Activated CD8-positive, alpha-beta memory T cell treated with anti-CD3 and anti-CD28 coated beads, Interleukin-2, amount 50 U/mL, for 24 hours (primary cell): ENCODE measurements around the gene DCUN1D3.
A peak's percentile ranks its signal among the peaks of the same experiment; 100 is the strongest.
"Not testable (repeated sequence)": the region's sequence is repeated elsewhere in the genome, so short reads cannot be mapped to it uniquely, and the experiment has no call there.

Source experiments
- DNase-seq: peaks from one replicate; pipeline ENCODE4 v3.0.0-alpha.2; 2020; ENCODE audit errors: extremely low read depth

The DCUN1D3 gene

DNA sequence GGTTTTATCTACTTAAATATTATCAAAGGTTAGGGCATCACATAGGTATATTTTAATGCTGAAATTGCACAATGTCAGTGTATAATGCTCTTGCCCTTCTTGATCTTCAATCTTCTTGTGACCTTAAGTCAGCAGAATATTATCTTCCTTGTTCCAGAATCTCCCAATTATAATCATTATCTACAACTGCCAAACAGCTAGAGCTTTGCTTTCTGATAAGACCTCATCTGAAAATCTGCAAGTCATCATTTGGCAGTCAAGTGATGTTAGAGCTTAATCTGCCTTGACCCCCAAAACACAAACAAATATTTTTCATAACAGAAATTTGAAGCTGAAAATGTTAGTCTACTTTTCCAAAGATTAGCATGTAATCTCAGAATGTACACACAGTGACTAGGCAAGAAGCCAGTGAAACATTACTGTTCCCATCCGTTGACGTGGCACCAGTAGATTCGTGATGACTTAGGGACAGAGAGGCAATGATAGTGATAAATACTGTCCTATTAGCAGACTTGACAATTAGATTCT lies 74.1 kb downstream of the DCUN1D3 start:
- DNase-seq = no peak

DNA sequence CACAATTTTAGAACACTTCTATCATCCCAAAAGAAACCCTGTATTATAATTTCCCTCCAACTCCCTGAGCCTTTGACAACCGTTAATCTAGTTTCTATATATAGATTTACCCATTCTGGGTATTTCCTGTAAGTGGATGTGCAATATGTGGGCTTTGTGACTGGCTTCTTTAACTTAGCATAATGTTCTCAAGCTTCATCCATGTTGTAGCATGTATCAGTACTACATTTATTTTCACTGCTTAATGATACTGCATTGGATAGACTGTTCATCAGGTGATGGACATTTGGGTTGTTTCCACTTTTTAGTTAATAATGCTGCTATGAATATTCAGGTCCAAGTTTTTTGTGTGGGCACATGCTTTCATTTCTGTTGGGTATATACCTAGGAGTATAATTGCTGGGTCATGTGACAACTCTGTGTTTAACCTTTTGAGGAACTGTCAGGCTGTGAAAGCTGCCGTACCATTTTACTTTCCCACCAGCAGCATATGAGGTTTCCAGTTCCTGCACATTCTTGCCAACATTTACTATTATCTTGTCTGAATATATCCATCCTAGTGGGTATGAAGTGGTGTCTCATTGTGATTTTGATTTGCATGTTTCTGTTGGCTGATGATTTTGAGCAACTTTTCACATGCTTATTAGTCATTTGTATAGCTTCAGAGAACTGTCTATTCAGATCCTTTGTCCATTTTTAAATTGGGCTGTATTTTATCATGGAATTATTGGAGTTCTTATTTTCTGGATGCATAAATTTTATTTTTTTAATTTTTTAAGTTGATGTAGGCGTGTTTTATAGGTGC lies 77.4 kb downstream of the DCUN1D3 start:
- no peak for DNase-seq

DNA sequence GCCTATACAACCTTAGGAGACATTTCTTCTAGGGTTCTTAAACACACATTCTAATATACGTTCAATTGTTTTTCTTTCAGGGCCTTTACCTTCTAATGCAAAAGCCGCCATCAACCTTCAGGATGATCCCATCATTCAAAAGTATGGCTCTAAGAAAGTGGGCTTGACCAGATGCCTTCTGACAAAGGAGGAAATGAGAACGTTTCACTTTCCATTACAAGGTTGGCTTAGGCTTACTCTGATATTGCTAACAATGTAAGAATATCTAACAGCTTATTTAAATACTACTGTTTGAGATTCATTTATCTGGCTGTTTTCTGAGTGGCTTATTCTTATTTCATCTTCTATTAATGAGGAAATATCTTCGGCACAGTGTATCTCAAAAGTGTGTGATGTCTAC lies 78.5 kb downstream of the DCUN1D3 start:
- no peak for DNase-seq

DNA sequence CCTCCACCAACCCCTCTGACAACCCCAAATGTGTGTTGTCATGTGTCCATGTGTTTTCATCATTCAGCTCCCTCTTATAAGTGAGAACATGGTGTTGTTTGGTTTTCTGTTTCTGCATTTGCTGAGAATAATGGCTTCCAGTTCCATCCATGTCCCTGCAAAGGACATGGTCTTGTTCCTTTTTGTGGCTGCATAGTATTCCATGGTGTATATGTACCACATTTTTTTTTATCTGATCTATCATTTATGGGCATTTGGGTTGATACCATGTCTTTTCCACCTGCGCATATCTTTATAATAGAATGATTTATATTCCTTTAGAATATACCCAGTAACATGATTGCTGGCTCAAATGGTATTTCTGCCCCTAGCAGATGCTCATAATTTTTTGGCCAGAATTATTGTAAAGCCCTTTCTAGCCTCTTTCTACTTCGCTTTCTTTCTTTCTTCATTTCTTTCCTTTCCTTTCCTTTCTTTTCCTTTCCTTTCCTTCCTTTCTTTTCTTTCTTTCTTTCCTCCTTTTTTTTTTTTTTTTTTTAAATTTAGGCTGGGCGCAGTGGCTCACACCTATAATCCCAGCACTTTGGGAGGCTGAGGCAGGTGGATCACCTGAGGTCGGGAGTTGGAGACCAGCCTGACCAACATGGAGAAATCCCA lies 81.1 kb downstream of the DCUN1D3 start:
- DNase-seq = no peak

DNA sequence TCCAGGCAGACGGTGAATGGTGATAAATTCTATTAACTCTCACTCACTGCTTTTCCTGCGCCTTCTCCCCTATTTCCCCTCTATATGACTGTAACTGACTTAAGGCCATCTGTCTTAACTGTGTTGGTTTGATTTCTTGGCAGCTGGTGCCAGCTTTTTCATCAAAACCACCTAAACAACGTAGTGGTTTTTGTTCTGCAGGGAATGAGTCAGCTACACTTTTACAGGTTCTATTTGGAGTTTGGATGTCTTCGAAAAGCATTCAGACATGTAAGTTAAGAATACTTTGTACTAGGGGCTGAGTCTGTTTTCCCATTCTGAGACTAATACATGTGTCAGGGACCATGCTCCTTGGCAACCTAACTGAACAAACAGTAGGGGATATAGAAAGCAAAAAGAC lies 85.4 kb downstream of the DCUN1D3 start:
- DNase-seq = no peak

DNA sequence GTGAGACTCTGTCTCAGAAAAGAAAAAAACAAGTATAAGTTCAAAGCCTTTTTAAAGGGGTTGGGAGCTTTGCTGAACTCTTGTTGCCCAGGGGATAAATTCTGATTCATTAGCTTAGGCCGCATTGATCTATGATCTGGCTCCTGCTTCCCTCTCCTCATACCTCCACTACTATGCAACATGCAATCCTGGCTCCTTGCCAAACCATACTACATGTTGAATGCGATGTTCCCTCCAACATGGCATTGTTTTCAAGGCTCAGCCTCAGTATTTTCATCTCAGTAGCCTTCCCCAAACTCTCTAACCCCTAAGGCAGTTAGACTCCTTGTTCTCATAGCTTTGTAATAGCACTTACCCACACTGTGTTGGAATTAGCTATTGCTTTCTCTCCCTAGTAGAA lies 87.6 kb downstream of the DCUN1D3 start:
- no peak for DNase-seq

DNA sequence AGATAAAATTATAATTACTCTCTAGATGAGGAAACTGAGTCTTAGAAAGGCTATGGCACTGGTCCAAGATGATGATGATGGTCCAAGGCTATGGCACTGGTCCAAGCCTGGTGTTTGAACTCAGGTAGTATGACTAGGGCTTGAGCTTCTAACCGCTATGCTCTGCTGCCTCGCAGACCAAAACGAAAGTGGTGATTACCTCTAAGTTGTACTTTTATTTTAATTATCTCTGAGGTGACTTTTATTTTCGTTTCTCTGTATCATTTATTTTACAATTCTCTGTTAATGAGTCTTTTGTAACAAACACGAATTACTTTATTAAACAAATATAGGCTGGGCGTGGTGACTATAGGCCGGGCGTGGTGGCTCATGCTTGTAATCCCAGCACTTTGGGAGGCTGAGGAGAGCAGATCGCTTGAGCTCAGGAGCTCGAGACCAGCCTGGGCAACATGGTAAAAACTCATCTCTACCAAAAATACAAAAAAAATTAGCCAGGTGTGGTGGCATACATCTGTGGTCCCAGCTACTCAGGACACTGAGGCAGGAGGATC lies 88.2 kb downstream of the DCUN1D3 start:
- DNase-seq = no peak

DNA sequence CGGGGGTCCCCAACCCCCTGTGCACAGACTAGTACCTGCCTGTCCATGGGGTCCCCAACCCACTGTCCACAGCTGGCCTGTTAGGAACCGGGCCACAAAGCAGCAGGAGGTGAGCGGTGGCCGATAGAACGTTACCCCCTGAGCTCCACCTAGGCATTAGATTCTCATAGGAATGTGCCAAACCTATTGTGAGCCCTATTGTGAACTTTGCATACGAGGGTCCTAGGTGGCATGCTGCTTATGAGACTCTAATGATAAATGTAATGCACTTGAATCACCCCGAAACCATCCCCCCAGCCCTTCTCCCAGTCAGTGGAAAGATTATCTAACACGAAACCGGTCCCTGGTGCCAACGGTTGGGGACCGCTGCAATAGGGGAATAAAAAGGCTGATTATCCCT lies 92.3 kb downstream of the DCUN1D3 start:
- DNase-seq = no peak

DNA sequence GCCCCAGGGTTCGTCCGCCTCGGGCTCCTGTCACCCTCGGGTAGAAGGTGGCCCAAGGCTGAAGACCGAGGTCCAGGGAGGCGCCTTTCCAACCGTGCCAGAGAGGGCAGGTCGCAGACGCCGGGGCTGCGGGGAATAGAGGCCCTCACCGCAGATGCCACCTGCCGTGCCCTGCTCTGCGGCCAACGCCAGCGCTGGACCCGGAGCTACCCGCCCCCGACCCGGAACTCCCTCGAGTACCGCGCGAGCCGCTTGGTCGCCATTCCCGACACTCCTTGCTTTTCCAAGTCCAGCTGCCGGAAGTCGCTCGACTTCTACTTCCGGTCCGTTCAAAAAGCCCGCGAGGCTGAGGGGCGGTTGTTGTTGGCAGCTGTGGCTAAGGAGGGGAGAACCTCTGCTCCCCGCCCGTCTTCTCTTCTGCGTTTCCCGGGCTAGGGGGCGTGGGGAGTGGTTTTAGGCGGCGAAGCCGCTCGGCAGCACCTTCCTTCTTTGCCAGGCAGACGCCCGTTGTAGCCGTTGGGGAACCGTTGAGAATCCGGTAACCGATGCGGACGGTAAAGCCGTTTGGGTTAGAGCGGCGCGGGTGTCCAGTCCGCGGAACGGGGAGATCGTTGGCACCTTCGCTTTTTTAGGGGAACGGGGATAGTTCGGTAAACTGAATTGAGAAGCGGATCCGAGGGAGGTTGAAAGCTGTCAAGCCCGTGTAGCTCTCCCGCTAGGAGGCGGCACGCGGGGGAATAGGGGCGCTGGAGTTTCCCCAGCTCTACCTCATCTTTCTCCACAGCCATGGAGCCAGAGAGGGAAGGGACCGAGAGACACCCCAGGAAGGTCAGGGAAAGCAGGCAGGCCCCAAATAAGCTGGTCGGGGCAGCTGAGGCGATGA lies 93.7 kb downstream of the DCUN1D3 start, which contains the start of the genes ERI2 and REXO5:
ERI2 (minus strand) TSS at position 305 of the 883 bp plus-strand sequence; CDS start at position 263, 42 bp downstream.
REXO5 (plus strand) TSS at position 360 of the 883 bp plus-strand sequence; CDS start at position 787, 427 bp downstream.
- peak; percentile 55 for DNase-seq

DNA sequence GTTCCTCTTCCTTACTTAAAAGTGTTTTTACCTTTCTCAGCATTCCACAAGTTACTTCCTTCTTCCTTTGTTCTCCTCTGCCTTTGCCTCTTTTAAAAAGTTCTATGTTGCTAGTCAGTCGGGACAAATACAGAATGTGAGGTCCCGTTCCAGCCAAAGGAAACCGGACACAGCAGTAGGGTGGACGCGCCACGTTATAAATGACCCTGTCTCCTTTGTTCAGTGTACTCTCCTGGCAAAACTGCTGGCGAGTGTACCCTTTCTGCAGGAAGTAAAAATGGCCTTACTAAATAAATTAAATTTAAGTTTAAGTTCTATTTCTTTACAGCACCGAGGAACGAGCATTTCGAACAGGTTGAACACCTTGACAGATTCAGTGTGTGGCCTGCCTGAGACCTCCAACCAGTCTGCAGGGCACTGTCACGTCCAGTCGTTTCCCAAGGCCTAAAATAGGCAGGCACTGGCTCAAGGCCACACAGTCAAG lies 94.4 kb downstream of the DCUN1D3 start:
- DNase-seq = not testable (repeated sequence)
